ENCODE data around the gene PAXIP1. TPM values are rescaled to one million over a fixed set of nuclear protein-coding genes. Genes with fewer than 3 reads are reported as not detected.
"Not testable (repeated sequence)": the region's sequence is repeated elsewhere in the genome, so short reads cannot be mapped to it uniquely, and the experiment has no call there.

Gene PAXIP1
- total RNA-seq, 1 experiment from 2014 or later: 15.3 TPM

- CTCF ChIA-PET: interaction anchor here (0.5 to 2.1 kb wide), 2 partner anchors 9 to 15 kb away, joined by 5 to 6 read pairs; no protein-coding TSS in a partner anchor
- no peak overlapping the region for H2AFZ ChIP-seq (ENCODE audit: low read length)
- H3K27me3 ChIP-seq (ENCODE audit: low read length): no peaks in the 10 kb centered on the region
- POLR2A ChIA-PET (ENCODE audit: unreplicated experiment): no interaction called here
- H3K27ac ChIP-seq (ENCODE audit: low read length): no peak overlapping the region
- H3K4me2 ChIP-seq (ENCODE audit: low read length): no peak overlapping the region
- H3K9ac ChIP-seq (ENCODE audit: low read length): no peak overlapping the region
- no TSS peak for BruUV-seq (replicated peaks)
- TF ChIP-seq CTCF (conservative IDR thresholded peaks at IDR 0.05; ENCODE audit: low read depth, low read length): no peak
- no peak for TF ChIP-seq EZH2phosphoT487 (IDR thresholded peaks at IDR 0.05; ENCODE audit: borderline replicate concordance, low read length)
- no peak for TF ChIP-seq EZH2 (IDR thresholded peaks at IDR 0.05; ENCODE audit: low read length, unreplicated experiment)
- H3F3A ChIP-seq (ENCODE audit: low read length, unreplicated experiment): no peaks in the 10 kb centered on the region
- ATAC-seq (no peak), DNase-seq (no peak)
- peaks cover 6% of the 10 kb centered on the region for H3K36me3 ChIP-seq (ENCODE audit: low read depth, low read length)
- H3K79me2 ChIP-seq (ENCODE audit: low read length): no peaks in the 10 kb centered on the region
- H3K4me1 ChIP-seq (ENCODE audit: insufficient read depth, low read length): no peaks in the 10 kb centered on the region
- H4K20me1 ChIP-seq (ENCODE audit: low read length): no peaks in the 10 kb centered on the region
- H3K9me2 ChIP-seq (replicated peaks; ENCODE audit: low read length): no peaks in the 10 kb centered on the region
- no peak overlapping the region for H3K4me3 ChIP-seq (ENCODE audit: low read length)
- H3K9me3 ChIP-seq (ENCODE audit: low read length): no peaks in the 10 kb centered on the region
- intact Hi-C loops (cut with micrococcal nuclease): no loop called here
These were observed 60.2 kb downstream of the PAXIP1 start for GRCh38 chr7:154942691-154943090.

- H3K79me2 ChIP-seq (ENCODE audit: low read length): no peaks in the 10 kb centered on the region
- no peak for DNase-seq
- H3K4me2 ChIP-seq (ENCODE audit: low read length): no peak overlapping the region
- no peaks in the 10 kb centered on the region for H4K20me1 ChIP-seq (ENCODE audit: low read length)
- BruUV-seq (replicated peaks): no TSS peak
- no peaks in the 10 kb centered on the region for H3K9me2 ChIP-seq (replicated peaks; ENCODE audit: low read length)
- H3K27me3 ChIP-seq (ENCODE audit: low read length): no peaks in the 10 kb centered on the region
- TF ChIP-seq EZH2 (IDR thresholded peaks at IDR 0.05; ENCODE audit: low read length, unreplicated experiment): no peak
- H3K4me3 ChIP-seq (ENCODE audit: low read length): no peak overlapping the region
- no peaks in the 10 kb centered on the region for H3K4me1 ChIP-seq (ENCODE audit: insufficient read depth, low read length)
- no peaks in the 10 kb centered on the region; the same call in 1 of the 2 replicates for H3K36me3 ChIP-seq (ENCODE audit: low read depth, low read length)
- H3K9me3 ChIP-seq (ENCODE audit: low read length): no peaks in the 10 kb centered on the region; the same call in 1 of the 2 replicates
- no peaks in the 10 kb centered on the region for H3F3A ChIP-seq (ENCODE audit: low read length, unreplicated experiment)
- intact Hi-C loops (cut with micrococcal nuclease): no loop called here
- ChIA-PET CTCF (no interaction called here), POLR2A (ENCODE audit: unreplicated experiment) (no interaction called here)
- no peak overlapping the region for H3K27ac ChIP-seq (ENCODE audit: low read length)
- H2AFZ ChIP-seq (ENCODE audit: low read length): no peak overlapping the region
- ATAC-seq: no peak
- no peak overlapping the region for H3K9ac ChIP-seq (ENCODE audit: low read length)
These were observed 65.1 kb downstream of the PAXIP1 start for GRCh38 chr7:154937837-154938236.

- intact Hi-C loops (cut with micrococcal nuclease); ATAC-seq; H2AFZ ChIP-seq (ENCODE audit: low read length); H4K20me1 ChIP-seq (ENCODE audit: low read length); H3K27ac ChIP-seq (ENCODE audit: low read length); H3K27me3 ChIP-seq (ENCODE audit: low read length); H3K36me3 ChIP-seq (ENCODE audit: low read depth, low read length); H3K4me2 ChIP-seq (ENCODE audit: low read length); H3F3A ChIP-seq (ENCODE audit: low read length, unreplicated experiment); CTCF ChIA-PET; BruUV-seq (replicated peaks); H3K4me1 ChIP-seq (ENCODE audit: insufficient read depth, low read length); DNase-seq; H3K79me2 ChIP-seq (ENCODE audit: low read length); POLR2A ChIA-PET (ENCODE audit: unreplicated experiment); H3K9me2 ChIP-seq (replicated peaks; ENCODE audit: low read length); H3K4me3 ChIP-seq (ENCODE audit: low read length); H3K9ac ChIP-seq (ENCODE audit: low read length); H3K9me3 ChIP-seq (ENCODE audit: low read length): not testable (repeated sequence)
These were observed 68.5 kb downstream of the PAXIP1 start for GRCh38 chr7:154934353-154934952.

GRCh38 chr7:154931906-154932305, 71.0 kb downstream of the PAXIP1 start:
- ATAC-seq: no peak
- intact Hi-C loops (cut with micrococcal nuclease): no loop called here
- CTCF ChIA-PET: no interaction called here

More at GRCh38 chr7:154931906-154932305, 71.0 kb downstream of the PAXIP1 start:
- H3K4me3 ChIP-seq (ENCODE audit: low read length): no peak overlapping the region
- peak; percentile 11 for DNase-seq
- no peaks in the 10 kb centered on the region; the same call in 1 of the 2 replicates for H3K36me3 ChIP-seq (ENCODE audit: low read depth, low read length)
- H3K9me2 ChIP-seq (replicated peaks; ENCODE audit: low read length): no peaks in the 10 kb centered on the region
- TF ChIP-seq EZH2phosphoT487 (IDR thresholded peaks at IDR 0.05; ENCODE audit: borderline replicate concordance, low read length): no peak
- TF ChIP-seq CTCF (conservative IDR thresholded peaks at IDR 0.05; ENCODE audit: low read depth, low read length): no peak
- POLR2A ChIA-PET (ENCODE audit: unreplicated experiment): no interaction called here
- no peak overlapping the region for H3K4me2 ChIP-seq (ENCODE audit: low read length)
- H2AFZ ChIP-seq (ENCODE audit: low read length): no peak overlapping the region
- no peaks in the 10 kb centered on the region for H4K20me1 ChIP-seq (ENCODE audit: low read length)
- no peak overlapping the region for H3K27ac ChIP-seq (ENCODE audit: low read length)
- H3K9ac ChIP-seq (ENCODE audit: low read length): no peak overlapping the region
- H3K27me3 ChIP-seq (ENCODE audit: low read length): no peaks in the 10 kb centered on the region
- H3K9me3 ChIP-seq (ENCODE audit: low read length): no peaks in the 10 kb centered on the region; the same call in 1 of the 2 replicates
- no peaks in the 10 kb centered on the region for H3F3A ChIP-seq (ENCODE audit: low read length, unreplicated experiment)
- H3K4me1 ChIP-seq (ENCODE audit: insufficient read depth, low read length): peaks cover 6% of the 10 kb centered on the region
- no TSS peak for BruUV-seq (replicated peaks)
- H3K79me2 ChIP-seq (ENCODE audit: low read length): no peaks in the 10 kb centered on the region

Measured in PC-3 (cell line).